HG03571 (cell line): ENCODE results near the gene SLC52A3.
"Not testable (repeated sequence)": the region's sequence is repeated elsewhere in the genome, so short reads cannot be mapped to it uniquely, and the experiment has no call there.

Source experiments
- ATAC-seq: cut with Tn5 transposase; IDR thresholded peaks from one replicate; pipeline ENCODE4 v1.9.1; 2021; ENCODE audit not compliant: unreplicated experiment

The SLC52A3 gene

GRCh38 chr20:768426-768978, at the start of gene SLC52A3:
TSS of gene SLC52A3 (minus strand) at chr20:768500. CDS start at chr20:765774, 2,726 bp downstream.
- ATAC-seq = no peak

GRCh38 chr20:815914-816606, 47.8 kb upstream of the SLC52A3 start:
- ATAC-seq = no peak

- no peak for ATAC-seq
Measured at GRCh38 chr20:815226-815625, 46.9 kb upstream of the SLC52A3 start.

- no peak for ATAC-seq
Measured at GRCh38 chr20:813390-813789, 45.1 kb upstream of the SLC52A3 start.

GRCh38 chr20:812435-812814, 44.1 kb upstream of the SLC52A3 start:
- not testable (repeated sequence) for ATAC-seq

- not testable (repeated sequence) for ATAC-seq
Measured at GRCh38 chr20:811776-812434, 43.6 kb upstream of the SLC52A3 start.

GRCh38 chr20:805713-806112, 37.4 kb upstream of the SLC52A3 start:
- no peak for ATAC-seq

- no peak for ATAC-seq
Measured at GRCh38 chr20:801678-802077, 33.4 kb upstream of the SLC52A3 start.

GRCh38 chr20:800026-800425, 31.7 kb upstream of the SLC52A3 start:
- not testable (repeated sequence) for ATAC-seq

- not testable (repeated sequence) for ATAC-seq
Measured at GRCh38 chr20:798746-799145, 30.4 kb upstream of the SLC52A3 start.

GRCh38 chr20:796921-797320, 28.6 kb upstream of the SLC52A3 start:
- ATAC-seq = no peak

GRCh38 chr20:792248-792647, 23.9 kb upstream of the SLC52A3 start:
- no peak for ATAC-seq

- no peak for ATAC-seq
Measured at GRCh38 chr20:791056-791455, 22.8 kb upstream of the SLC52A3 start.

- no peak for ATAC-seq
Measured at GRCh38 chr20:787825-788224, 19.5 kb upstream of the SLC52A3 start.

GRCh38 chr20:779771-780170, 11.5 kb upstream of the SLC52A3 start:
- no peak for ATAC-seq

GRCh38 chr20:776165-776564, 7.9 kb upstream of the SLC52A3 start:
- ATAC-seq = no peak

- no peak for ATAC-seq
Measured at GRCh38 chr20:775679-776135, 7.4 kb upstream of the SLC52A3 start.

GRCh38 chr20:774660-775057, 6.4 kb upstream of the SLC52A3 start:
- no peak for ATAC-seq

- ATAC-seq = no peak
Measured at GRCh38 chr20:774016-774659, 5.8 kb upstream of the SLC52A3 start.

- no peak for ATAC-seq
Measured at GRCh38 chr20:772806-773205, 4.5 kb upstream of the SLC52A3 start.

GRCh38 chr20:771741-772464, 3.6 kb upstream of the SLC52A3 start:
- no peak for ATAC-seq
